Measurements from ENCODE around the gene OIT3.
"Not testable (repeated sequence)": the region's sequence is repeated elsewhere in the genome, so short reads cannot be mapped to it uniquely, and the experiment has no call there.

Gene OIT3

DNA sequence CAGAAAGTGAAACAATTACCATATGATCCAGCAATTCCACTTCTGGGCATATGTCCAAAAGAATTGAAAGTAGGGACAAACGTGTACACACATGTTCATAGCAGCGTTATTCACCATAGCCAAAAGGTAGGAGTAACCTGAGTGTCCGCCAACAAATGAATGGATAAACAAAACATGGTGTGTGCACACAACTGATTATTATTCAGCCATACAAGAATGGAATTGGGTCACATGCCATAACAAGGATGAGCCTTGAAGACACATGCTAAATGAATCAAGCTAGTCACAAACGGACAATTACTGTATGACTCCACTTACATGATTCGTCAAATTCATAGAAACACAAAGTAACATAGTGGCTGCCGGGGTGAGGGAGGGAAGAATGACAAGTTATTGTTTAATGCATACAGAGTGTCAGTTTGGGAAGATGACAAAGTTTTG is 4.1 kb upstream of the OIT3 start:
- Mint-ChIP-seq H3K27ac (no peak overlapping the region), H3K27me3 (ENCODE audit: low read depth, poor library complexity) (peaks cover 6% of the 10 kb centered on the region), H3K36me3 (ENCODE audit: low read depth) (peaks cover 31% of the 10 kb centered on the region), H3K4me1 (peaks cover 7% of the 10 kb centered on the region), H3K4me3 (no peak overlapping the region), H3K9me3 (no peaks in the 10 kb centered on the region)
- no peak for DNase-seq
- TF ChIP-seq, protein P1, sequence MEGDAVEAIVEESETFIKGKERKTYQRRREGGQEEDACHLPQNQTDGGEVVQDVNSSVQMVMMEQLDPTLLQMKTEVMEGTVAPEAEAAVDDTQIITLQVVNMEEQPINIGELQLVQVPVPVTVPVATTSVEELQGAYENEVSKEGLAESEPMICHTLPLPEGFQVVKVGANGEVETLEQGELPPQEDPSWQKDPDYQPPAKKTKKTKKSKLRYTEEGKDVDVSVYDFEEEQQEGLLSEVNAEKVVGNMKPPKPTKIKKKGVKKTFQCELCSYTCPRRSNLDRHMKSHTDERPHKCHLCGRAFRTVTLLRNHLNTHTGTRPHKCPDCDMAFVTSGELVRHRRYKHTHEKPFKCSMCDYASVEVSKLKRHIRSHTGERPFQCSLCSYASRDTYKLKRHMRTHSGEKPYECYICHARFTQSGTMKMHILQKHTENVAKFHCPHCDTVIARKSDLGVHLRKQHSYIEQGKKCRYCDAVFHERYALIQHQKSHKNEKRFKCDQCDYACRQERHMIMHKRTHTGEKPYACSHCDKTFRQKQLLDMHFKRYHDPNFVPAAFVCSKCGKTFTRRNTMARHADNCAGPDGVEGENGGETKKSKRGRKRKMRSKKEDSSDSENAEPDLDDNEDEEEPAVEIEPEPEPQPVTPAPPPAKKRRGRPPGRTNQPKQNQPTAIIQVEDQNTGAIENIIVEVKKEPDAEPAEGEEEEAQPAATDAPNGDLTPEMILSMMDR (IDR thresholded peaks at IDR 0.05): no peak

DNA sequence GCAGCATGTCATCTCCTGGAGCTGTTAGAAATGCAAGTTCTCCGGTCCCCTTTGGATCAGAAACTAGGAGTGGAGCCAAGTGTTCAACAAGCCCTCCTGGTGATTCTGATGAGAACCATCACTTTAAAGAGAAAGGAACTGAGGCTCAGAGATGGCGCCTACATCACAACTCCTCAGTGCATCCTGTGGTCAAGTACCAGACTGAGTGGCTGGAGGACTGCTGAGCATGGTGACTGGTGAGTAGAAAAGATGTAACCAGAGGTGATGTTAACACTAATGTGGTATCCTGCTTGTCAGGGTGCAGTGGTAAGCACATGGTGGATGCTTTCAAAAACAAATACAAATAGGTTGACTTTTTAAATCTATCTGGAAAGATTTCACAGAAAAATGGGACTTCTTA is 3.5 kb upstream of the OIT3 start:
- Mint-ChIP-seq H3K36me3 (ENCODE audit: low read depth) (peaks cover 27% of the 10 kb centered on the region), H3K9me3 (no peaks in the 10 kb centered on the region), H3K4me3 (no peak overlapping the region), H3K27ac (no peak overlapping the region), H3K4me1 (peaks cover 7% of the 10 kb centered on the region), H3K27me3 (ENCODE audit: low read depth, poor library complexity) (peaks cover 7% of the 10 kb centered on the region)
- TF ChIP-seq, protein P1 (IDR thresholded peaks at IDR 0.05): no peak
- DNase-seq: no peak

DNA sequence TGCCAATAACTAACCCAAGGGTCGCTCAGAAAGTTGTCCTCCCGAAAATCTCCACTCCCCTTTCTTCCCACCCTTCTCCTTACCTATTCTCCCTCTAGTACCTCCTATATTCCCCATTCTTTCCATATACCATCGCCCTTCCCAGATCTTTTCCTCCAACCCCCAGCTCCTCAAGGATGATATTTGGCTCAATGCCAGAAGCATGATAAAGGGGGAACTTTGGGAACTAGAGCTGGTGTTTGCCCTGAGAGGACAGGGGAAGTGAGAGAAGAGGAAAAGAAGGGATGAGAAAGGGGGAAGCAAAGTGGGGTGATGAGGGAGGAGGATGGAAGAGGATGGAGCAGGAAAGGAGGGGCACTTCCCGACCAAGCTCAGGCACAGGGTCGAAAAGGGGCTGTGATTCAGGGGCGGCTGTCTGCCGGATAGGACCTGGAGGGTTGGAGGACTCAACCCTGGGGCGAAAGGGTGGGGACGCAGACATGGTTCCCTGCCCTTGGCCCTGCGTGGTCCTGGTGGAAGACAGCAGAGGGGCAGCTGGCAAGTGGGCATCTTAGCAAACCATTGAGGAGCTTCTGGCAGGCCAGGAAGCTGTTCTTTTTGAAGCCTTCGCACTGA is 1.8 kb downstream of the OIT3 start:
- H3K4me3 Mint-ChIP-seq: no peak overlapping the region
- no peaks in the 10 kb centered on the region for H3K36me3 Mint-ChIP-seq (ENCODE audit: low read depth)
- H3K27ac Mint-ChIP-seq: no peak overlapping the region
- no peaks in the 10 kb centered on the region for H3K4me1 Mint-ChIP-seq
- H3K27me3 Mint-ChIP-seq (ENCODE audit: low read depth, poor library complexity): peaks cover 20% of the 10 kb centered on the region
- TF ChIP-seq, protein P1 (IDR thresholded peaks at IDR 0.05): no peak
- no peaks in the 10 kb centered on the region for H3K9me3 Mint-ChIP-seq
- DNase-seq: no peak

DNA sequence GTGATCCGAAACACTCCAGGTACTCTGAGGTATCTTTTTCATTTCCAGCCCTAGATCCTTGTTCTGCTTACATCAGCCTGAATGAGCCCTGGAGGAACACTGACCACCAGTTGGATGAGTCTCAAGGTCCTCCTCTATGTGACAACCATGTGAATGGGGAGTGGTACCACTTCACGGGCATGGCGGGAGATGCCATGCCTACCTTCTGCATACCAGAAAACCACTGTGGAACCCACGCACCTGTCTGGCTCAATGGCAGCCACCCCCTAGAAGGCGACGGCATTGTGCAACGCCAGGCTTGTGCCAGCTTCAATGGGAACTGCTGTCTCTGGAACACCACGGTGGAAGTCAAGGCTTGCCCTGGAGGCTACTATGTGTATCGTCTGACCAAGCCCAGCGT is 5.1 kb downstream of the OIT3 start:
- H3K36me3 Mint-ChIP-seq (ENCODE audit: low read depth): no peaks in the 10 kb centered on the region
- DNase-seq: no peak
- H3K9me3 Mint-ChIP-seq: no peaks in the 10 kb centered on the region
- peaks cover 14% of the 10 kb centered on the region for H3K27me3 Mint-ChIP-seq (ENCODE audit: low read depth, poor library complexity)
- H3K4me1 Mint-ChIP-seq: no peaks in the 10 kb centered on the region
- H3K4me3 Mint-ChIP-seq: no peak overlapping the region
- H3K27ac Mint-ChIP-seq: no peak overlapping the region
- TF ChIP-seq, protein P1 (IDR thresholded peaks at IDR 0.05): no peak

DNA sequence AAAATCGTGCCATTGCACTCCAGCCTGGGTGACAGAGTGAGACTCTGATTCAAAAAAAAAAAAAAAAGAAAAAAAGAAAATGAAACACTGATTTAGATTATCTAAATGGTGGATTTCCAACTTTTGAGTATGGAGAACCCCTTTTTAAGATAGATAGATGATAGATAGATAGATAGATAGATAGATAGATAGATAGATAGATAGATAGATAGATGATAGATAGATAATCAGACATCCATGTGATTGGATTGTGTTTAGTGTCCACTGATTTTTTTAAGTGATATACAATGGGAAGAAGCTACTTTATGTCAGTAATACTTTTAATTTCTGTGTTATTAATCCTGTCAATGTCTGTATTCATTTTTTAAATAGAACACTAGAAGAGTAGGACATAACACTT is 6.0 kb downstream of the OIT3 start:
- TF ChIP-seq, protein P1 (IDR thresholded peaks at IDR 0.05): no peak
- peaks cover 14% of the 10 kb centered on the region for H3K27me3 Mint-ChIP-seq (ENCODE audit: low read depth, poor library complexity)
- no peak overlapping the region for H3K27ac Mint-ChIP-seq
- H3K4me3 Mint-ChIP-seq: no peak overlapping the region
- DNase-seq: no peak
- peaks cover 6% of the 10 kb centered on the region for H3K9me3 Mint-ChIP-seq
- H3K36me3 Mint-ChIP-seq (ENCODE audit: low read depth): no peaks in the 10 kb centered on the region
- no peaks in the 10 kb centered on the region for H3K4me1 Mint-ChIP-seq

DNA sequence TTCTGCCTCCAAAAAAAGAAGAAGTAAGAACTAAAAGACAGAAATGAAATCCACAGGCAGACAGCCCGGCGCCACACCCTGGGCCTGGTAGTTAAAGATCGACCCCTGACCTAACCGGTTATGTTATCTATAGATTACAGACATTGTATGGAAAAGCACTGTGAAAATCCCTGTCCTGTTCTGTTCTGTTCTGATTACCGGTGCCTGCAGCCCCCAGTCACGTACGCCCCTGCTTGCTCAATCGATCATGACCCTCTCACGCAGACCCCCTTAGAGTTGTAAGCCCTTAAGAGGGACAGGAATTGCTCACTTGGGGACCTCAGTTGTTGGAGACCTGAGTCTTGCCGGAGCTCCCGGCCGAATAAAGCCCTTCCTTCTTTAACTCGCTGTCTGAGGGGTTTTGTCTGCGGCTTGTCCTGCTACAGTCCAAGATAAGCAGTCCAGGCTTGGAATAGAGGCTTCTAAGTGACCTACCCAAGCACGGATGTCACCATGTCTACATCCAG is 10.5 kb downstream of the OIT3 start:
- H3K4me3 Mint-ChIP-seq; DNase-seq; H3K27ac Mint-ChIP-seq; H3K4me1 Mint-ChIP-seq; H3K36me3 Mint-ChIP-seq (ENCODE audit: low read depth); H3K27me3 Mint-ChIP-seq (ENCODE audit: low read depth, poor library complexity); H3K9me3 Mint-ChIP-seq: not testable (repeated sequence)

All from nephron progenitor cell (in vitro differentiated cells).